Stomach (tissue), 4 donors: ENCODE data around the gene ZNF213.

Experiments
- EP300 ChIP-seq: sonication (generic); formaldehyde crosslinking; IDR thresholded peaks from one replicate; pipeline ENCODE4 v1.6.1; 2017; ENCODE audit warnings: antibody characterized with exemption
- POLR2A ChIP-seq, 4 donors: fragments of 450-650 bp; IDR thresholded peaks; one replicate each; pipeline ENCODE4 v1.6.1; 2016; ENCODE audit warnings: antibody characterized with exemption in 4 of 4, control low read depth in 2 of 4, mild to moderate bottlenecking in 1 of 4, moderate library complexity in 1 of 4
- POLR2AphosphoS5 ChIP-seq, 3 donors: sonication (generic); formaldehyde crosslinking; IDR thresholded peaks; one replicate each; pipeline ENCODE4 v1.6.1; 2016; ENCODE audit warnings: antibody characterized with exemption in 3 of 3
- TF ChIP-seq, protein P1 (sequence below), 7 experiments: fragments of 450-650 bp in 4 of 7; fragments of 200-600 bp in 3 of 7; sonication (generic) in 3 of 7; IDR thresholded peaks; one replicate each; pipeline ENCODE4 v1.5.1; 2016 to 2019; ENCODE audit warnings: antibody characterized with exemption in 7 of 7, control low read depth in 2 of 7, mild to moderate bottlenecking in 1 of 7

DNA sequence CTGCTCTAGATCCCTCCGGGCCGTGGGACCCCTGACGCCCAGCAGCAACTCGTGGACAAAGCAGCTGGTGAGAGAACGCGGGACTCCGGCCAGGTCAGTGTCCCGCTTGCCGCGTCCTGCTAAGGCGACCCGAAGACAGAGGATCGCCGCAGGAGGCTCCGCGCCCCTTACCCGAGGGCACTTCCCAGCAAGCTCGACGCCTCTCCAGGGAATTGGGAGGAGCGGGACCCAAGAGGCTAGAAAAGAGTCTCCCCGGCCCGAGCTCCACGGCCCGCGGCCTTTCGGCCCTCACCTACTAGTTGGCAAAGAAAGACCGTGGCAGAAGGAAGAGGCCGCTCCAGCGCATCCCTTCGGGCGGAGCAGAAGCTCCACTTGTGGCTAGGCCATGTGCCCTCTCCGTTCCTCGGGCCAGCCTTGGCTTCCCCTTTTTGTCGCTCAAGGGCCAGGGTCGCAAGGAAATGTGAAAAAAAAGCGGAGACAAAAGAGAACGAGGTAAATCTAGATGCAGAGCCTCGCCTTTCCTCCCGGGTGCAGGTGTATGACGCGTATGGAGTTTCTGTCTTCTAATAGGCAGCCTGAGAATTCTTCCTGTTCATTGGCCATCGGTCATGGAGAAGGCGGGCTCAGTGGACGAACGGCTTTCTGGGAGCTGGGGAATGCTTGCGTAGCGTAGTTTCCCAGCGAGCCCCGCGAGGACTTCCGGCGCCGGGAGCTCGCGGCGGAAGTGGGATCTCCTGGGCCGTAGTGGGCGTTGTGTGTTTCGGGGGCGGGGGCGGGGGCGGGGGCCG, at the start of gene ZNF213:
- TF ChIP-seq, protein P1, sequence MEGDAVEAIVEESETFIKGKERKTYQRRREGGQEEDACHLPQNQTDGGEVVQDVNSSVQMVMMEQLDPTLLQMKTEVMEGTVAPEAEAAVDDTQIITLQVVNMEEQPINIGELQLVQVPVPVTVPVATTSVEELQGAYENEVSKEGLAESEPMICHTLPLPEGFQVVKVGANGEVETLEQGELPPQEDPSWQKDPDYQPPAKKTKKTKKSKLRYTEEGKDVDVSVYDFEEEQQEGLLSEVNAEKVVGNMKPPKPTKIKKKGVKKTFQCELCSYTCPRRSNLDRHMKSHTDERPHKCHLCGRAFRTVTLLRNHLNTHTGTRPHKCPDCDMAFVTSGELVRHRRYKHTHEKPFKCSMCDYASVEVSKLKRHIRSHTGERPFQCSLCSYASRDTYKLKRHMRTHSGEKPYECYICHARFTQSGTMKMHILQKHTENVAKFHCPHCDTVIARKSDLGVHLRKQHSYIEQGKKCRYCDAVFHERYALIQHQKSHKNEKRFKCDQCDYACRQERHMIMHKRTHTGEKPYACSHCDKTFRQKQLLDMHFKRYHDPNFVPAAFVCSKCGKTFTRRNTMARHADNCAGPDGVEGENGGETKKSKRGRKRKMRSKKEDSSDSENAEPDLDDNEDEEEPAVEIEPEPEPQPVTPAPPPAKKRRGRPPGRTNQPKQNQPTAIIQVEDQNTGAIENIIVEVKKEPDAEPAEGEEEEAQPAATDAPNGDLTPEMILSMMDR (IDR thresholded peaks at IDR 0.05) = peak in 1 of 7 experiments; percentile 7
- no peak for TF ChIP-seq EP300
- peak; percentile 87 to 95 (median 94) for TF ChIP-seq POLR2AphosphoS5 (IDR thresholded peaks at IDR 0.05)
- TF ChIP-seq POLR2A (IDR thresholded peaks at IDR 0.05) = peak in 2 of 4 donors; percentile 82 to 89
